ENCODE measurements around the gene SIM1.
"Not testable (repeated sequence)": the region's sequence is repeated elsewhere in the genome, so short reads cannot be mapped to it uniquely, and the experiment has no call there.

SIM1 gene

GRCh38 chr6:100379386-100379785 is 85.3 kb downstream of the SIM1 start:
- no peaks in the 10 kb centered on the region for H3K9me3 ChIP-seq (ENCODE audit: control insufficient read depth, low read length)
- H3K36me3 ChIP-seq (ENCODE audit: control insufficient read depth, insufficient read depth, low read length) = no peaks in the 10 kb centered on the region

GRCh38 chr6:100378576-100378975 is 86.1 kb downstream of the SIM1 start:
- Histone ChIP-seq H3K4me3 (ENCODE audit: low read length) (no peak overlapping the region), H3K9ac (ENCODE audit: low read length) (no peak overlapping the region), H3K9me3 (ENCODE audit: control insufficient read depth, low read length) (no peaks in the 10 kb centered on the region), H3K36me3 (ENCODE audit: control insufficient read depth, insufficient read depth, low read length) (no peaks in the 10 kb centered on the region), H3K4me1 (ENCODE audit: control insufficient read depth, insufficient read depth, low read length) (no peaks in the 10 kb centered on the region), H3K27me3 (ENCODE audit: control insufficient read depth, insufficient read depth, low read length) (no peaks in the 10 kb centered on the region)

More at GRCh38 chr6:100379386-100379785, 85.3 kb downstream of the SIM1 start:
- no peaks in the 10 kb centered on the region for H3K4me1 ChIP-seq (ENCODE audit: control insufficient read depth, insufficient read depth, low read length)
- no peak overlapping the region for H3K4me3 ChIP-seq (ENCODE audit: low read length)
- H3K27me3 ChIP-seq (ENCODE audit: control insufficient read depth, insufficient read depth, low read length) = no peaks in the 10 kb centered on the region
- H3K9ac ChIP-seq (ENCODE audit: low read length) = no peak overlapping the region

- no peak overlapping the region for H3K9ac ChIP-seq (ENCODE audit: low read length)
- no peaks in the 10 kb centered on the region for H3K4me1 ChIP-seq (ENCODE audit: control insufficient read depth, insufficient read depth, low read length)
- H3K4me3 ChIP-seq (ENCODE audit: low read length) = no peak overlapping the region
- H3K36me3 ChIP-seq (ENCODE audit: control insufficient read depth, insufficient read depth, low read length) = no peaks in the 10 kb centered on the region
- no peaks in the 10 kb centered on the region for H3K27me3 ChIP-seq (ENCODE audit: control insufficient read depth, insufficient read depth, low read length)
- H3K9me3 ChIP-seq (ENCODE audit: control insufficient read depth, low read length) = no peaks in the 10 kb centered on the region
These were observed 88.6 kb downstream of the SIM1 start for GRCh38 chr6:100376103-100376502.

- no peak overlapping the region for H3K9ac ChIP-seq (ENCODE audit: low read length)
- H3K9me3 ChIP-seq (ENCODE audit: control insufficient read depth, low read length) = no peaks in the 10 kb centered on the region
- no peak overlapping the region for H3K4me3 ChIP-seq (ENCODE audit: low read length)
- no peaks in the 10 kb centered on the region for H3K36me3 ChIP-seq (ENCODE audit: control insufficient read depth, insufficient read depth, low read length)
- H3K4me1 ChIP-seq (ENCODE audit: control insufficient read depth, insufficient read depth, low read length) = no peaks in the 10 kb centered on the region
- H3K27me3 ChIP-seq (ENCODE audit: control insufficient read depth, insufficient read depth, low read length) = no peaks in the 10 kb centered on the region
These were observed 92.2 kb downstream of the SIM1 start for GRCh38 chr6:100372326-100373091.

GRCh38 chr6:100371591-100371990 is 93.1 kb downstream of the SIM1 start:
- H3K4me1 ChIP-seq (ENCODE audit: control insufficient read depth, insufficient read depth, low read length) = no peaks in the 10 kb centered on the region
- no peak overlapping the region for H3K9ac ChIP-seq (ENCODE audit: low read length)
- no peaks in the 10 kb centered on the region for H3K9me3 ChIP-seq (ENCODE audit: control insufficient read depth, low read length)
- no peaks in the 10 kb centered on the region for H3K27me3 ChIP-seq (ENCODE audit: control insufficient read depth, insufficient read depth, low read length)
- no peak overlapping the region for H3K4me3 ChIP-seq (ENCODE audit: low read length)
- no peaks in the 10 kb centered on the region for H3K36me3 ChIP-seq (ENCODE audit: control insufficient read depth, insufficient read depth, low read length)

GRCh38 chr6:100370265-100370664 is 94.5 kb downstream of the SIM1 start:
- Histone ChIP-seq H3K27me3 (ENCODE audit: control insufficient read depth, insufficient read depth, low read length) (no peaks in the 10 kb centered on the region), H3K4me3 (ENCODE audit: low read length) (no peak overlapping the region), H3K9me3 (ENCODE audit: control insufficient read depth, low read length) (no peaks in the 10 kb centered on the region), H3K9ac (ENCODE audit: low read length) (no peak overlapping the region), H3K36me3 (ENCODE audit: control insufficient read depth, insufficient read depth, low read length) (no peaks in the 10 kb centered on the region), H3K4me1 (ENCODE audit: control insufficient read depth, insufficient read depth, low read length) (no peaks in the 10 kb centered on the region)

- Histone ChIP-seq H3K4me3 (ENCODE audit: low read length) (no peak overlapping the region), H3K27me3 (ENCODE audit: control insufficient read depth, insufficient read depth, low read length) (no peaks in the 10 kb centered on the region), H3K9ac (ENCODE audit: low read length) (no peak overlapping the region), H3K9me3 (ENCODE audit: control insufficient read depth, low read length) (no peaks in the 10 kb centered on the region), H3K36me3 (ENCODE audit: control insufficient read depth, insufficient read depth, low read length) (no peaks in the 10 kb centered on the region), H3K4me1 (ENCODE audit: control insufficient read depth, insufficient read depth, low read length) (no peaks in the 10 kb centered on the region)
These were observed 98.3 kb downstream of the SIM1 start for GRCh38 chr6:100366419-100366818.

GRCh38 chr6:100363651-100364050 is 101.1 kb downstream of the SIM1 start:
- no peaks in the 10 kb centered on the region for H3K27me3 ChIP-seq (ENCODE audit: control insufficient read depth, insufficient read depth, low read length)

GRCh38 chr6:100354736-100355641 is 109.7 kb downstream of the SIM1 start:
- not testable (repeated sequence) for H3K27me3 ChIP-seq (ENCODE audit: control insufficient read depth, insufficient read depth, low read length); H3K9ac ChIP-seq (ENCODE audit: low read length); H3K4me3 ChIP-seq (ENCODE audit: low read length); H3K36me3 ChIP-seq (ENCODE audit: control insufficient read depth, insufficient read depth, low read length); H3K9me3 ChIP-seq (ENCODE audit: control insufficient read depth, low read length); H3K4me1 ChIP-seq (ENCODE audit: control insufficient read depth, insufficient read depth, low read length)

More at GRCh38 chr6:100363651-100364050, 101.1 kb downstream of the SIM1 start:
- no peak overlapping the region for H3K9ac ChIP-seq (ENCODE audit: low read length)
- H3K4me1 ChIP-seq (ENCODE audit: control insufficient read depth, insufficient read depth, low read length) = no peaks in the 10 kb centered on the region
- no peak overlapping the region for H3K4me3 ChIP-seq (ENCODE audit: low read length)
- no peaks in the 10 kb centered on the region for H3K36me3 ChIP-seq (ENCODE audit: control insufficient read depth, insufficient read depth, low read length)
- H3K9me3 ChIP-seq (ENCODE audit: control insufficient read depth, low read length) = no peaks in the 10 kb centered on the region

- no peak overlapping the region for H3K4me3 ChIP-seq (ENCODE audit: low read length)
- H3K9me3 ChIP-seq (ENCODE audit: control insufficient read depth, low read length) = no peaks in the 10 kb centered on the region
- H3K4me1 ChIP-seq (ENCODE audit: control insufficient read depth, insufficient read depth, low read length) = no peaks in the 10 kb centered on the region
- H3K36me3 ChIP-seq (ENCODE audit: control insufficient read depth, insufficient read depth, low read length) = no peaks in the 10 kb centered on the region
- no peak overlapping the region for H3K9ac ChIP-seq (ENCODE audit: low read length)
- no peaks in the 10 kb centered on the region for H3K27me3 ChIP-seq (ENCODE audit: control insufficient read depth, insufficient read depth, low read length)
These were observed 111.3 kb downstream of the SIM1 start for GRCh38 chr6:100353276-100354015.

GRCh38 chr6:100350139-100350538 is 114.6 kb downstream of the SIM1 start:
- Histone ChIP-seq H3K27me3 (ENCODE audit: control insufficient read depth, insufficient read depth, low read length) (no peaks in the 10 kb centered on the region), H3K4me1 (ENCODE audit: control insufficient read depth, insufficient read depth, low read length) (no peaks in the 10 kb centered on the region), H3K36me3 (ENCODE audit: control insufficient read depth, insufficient read depth, low read length) (no peaks in the 10 kb centered on the region), H3K9me3 (ENCODE audit: control insufficient read depth, low read length) (no peaks in the 10 kb centered on the region), H3K4me3 (ENCODE audit: low read length) (no peak overlapping the region), H3K9ac (ENCODE audit: low read length) (no peak overlapping the region)

GRCh38 chr6:100349366-100349765 is 115.4 kb downstream of the SIM1 start:
- Histone ChIP-seq H3K9ac (ENCODE audit: low read length) (no peak overlapping the region), H3K4me3 (ENCODE audit: low read length) (no peak overlapping the region), H3K27me3 (ENCODE audit: control insufficient read depth, insufficient read depth, low read length) (no peaks in the 10 kb centered on the region), H3K9me3 (ENCODE audit: control insufficient read depth, low read length) (no peaks in the 10 kb centered on the region), H3K36me3 (ENCODE audit: control insufficient read depth, insufficient read depth, low read length) (no peaks in the 10 kb centered on the region), H3K4me1 (ENCODE audit: control insufficient read depth, insufficient read depth, low read length) (no peaks in the 10 kb centered on the region)

All from mucosa of stomach (tissue), 1 donor.